Measurements from ENCODE around the gene BAD. TPM values are rescaled to one million over a fixed set of nuclear protein-coding genes. Genes with fewer than 3 reads are reported as not detected.

The BAD gene
- total and polyA plus RNA-seq, 10 of the 15 experiments (the other 5 are each of a cell fraction or from before 2014, with no cell fraction given), result 1.5 to 67.2 (median 39.6) TPM

DNA sequence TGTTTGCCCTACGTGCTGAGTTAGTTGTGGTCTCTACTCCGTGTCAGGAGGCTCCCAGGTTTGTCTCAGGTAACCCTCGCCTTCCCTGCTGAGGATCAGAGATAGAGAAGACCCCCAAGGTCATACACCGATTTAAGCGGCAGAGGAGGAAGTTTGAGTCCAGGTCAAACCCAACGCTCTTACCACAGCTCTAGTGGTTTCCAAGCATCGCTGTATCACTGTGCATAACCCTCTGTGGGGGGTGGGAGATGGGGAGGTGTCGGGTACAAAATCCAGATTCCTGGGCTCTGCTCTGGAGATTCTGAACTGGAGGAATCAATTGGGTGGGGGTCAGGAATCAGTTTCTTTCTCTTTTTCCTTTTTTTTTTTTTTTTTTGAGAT, 53.5 kb downstream of the BAD start:
- peak overlapping the region; percentile 86 for H3K27ac ChIP-seq (ENCODE audit: control insufficient read depth, insufficient read depth)
- no peaks in the 10 kb centered on the region for H3K36me3 ChIP-seq (ENCODE audit: control insufficient read depth in 2 of 2, insufficient read depth in 2 of 2, low read length in 1 of 2)
- H3K4me3 ChIP-seq, result peak overlapping the region; percentile 95
- TF ChIP-seq CREM (IDR thresholded peaks at IDR 0.05; ENCODE audit: low read depth) (no peak), MEF2A (IDR thresholded peaks at IDR 0.05; ENCODE audit: insufficient read depth, low read depth, low read length) (no peak), IKZF2 (IDR thresholded peaks at IDR 0.05) (no peak), RAD21 (IDR thresholded peaks at IDR 0.05; ENCODE audit: insufficient read depth, low read depth, low read length) (no peak), ESRRA (IDR thresholded peaks at IDR 0.05; ENCODE audit: low read length) (no peak), RUNX3 (IDR thresholded peaks at IDR 0.05; ENCODE audit: low read length) (peak; percentile 56)
- TF ChIP-seq, protein P1, sequence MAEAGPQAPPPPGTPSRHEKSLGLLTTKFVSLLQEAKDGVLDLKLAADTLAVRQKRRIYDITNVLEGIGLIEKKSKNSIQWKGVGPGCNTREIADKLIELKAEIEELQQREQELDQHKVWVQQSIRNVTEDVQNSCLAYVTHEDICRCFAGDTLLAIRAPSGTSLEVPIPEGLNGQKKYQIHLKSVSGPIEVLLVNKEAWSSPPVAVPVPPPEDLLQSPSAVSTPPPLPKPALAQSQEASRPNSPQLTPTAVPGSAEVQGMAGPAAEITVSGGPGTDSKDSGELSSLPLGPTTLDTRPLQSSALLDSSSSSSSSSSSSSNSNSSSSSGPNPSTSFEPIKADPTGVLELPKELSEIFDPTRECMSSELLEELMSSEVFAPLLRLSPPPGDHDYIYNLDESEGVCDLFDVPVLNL (IDR thresholded peaks at IDR 0.05; ENCODE audit: low read depth, low read length), result no peak
- no TSS peak for BruUV-seq (replicated peaks)
- DNase-seq (ENCODE audit: low read depth, low spot score) (no peak), FAIRE-seq (no peak), ATAC-seq (no peak)
- SMC1A ChIA-PET (ENCODE audit: uncharacterized antibody, unreplicated experiment), result no interaction called here
- H4K20me1 ChIP-seq (ENCODE audit: control insufficient read depth, insufficient read depth), result no peaks in the 10 kb centered on the region
- intact Hi-C loops (cut with micrococcal nuclease; ENCODE audit: unreplicated experiment) (no loop called here), in situ Hi-C loops (cut with MboI) (loop anchor here (25.0 kb wide), 1 partner anchor 1631 kb away; the partner anchor contains the start of genes CFL1, EFEMP2 and MUS81)
- H3K4me1 ChIP-seq (ENCODE audit: control insufficient read depth, insufficient read depth, low read length), result peaks cover 40% of the 10 kb centered on the region
- no peaks in the 10 kb centered on the region for H3K9me3 ChIP-seq (replicated peaks; ENCODE audit: control insufficient read depth, insufficient read depth, low read length)
- peak overlapping the region; percentile 98 for H3K4me2 ChIP-seq (ENCODE audit: control insufficient read depth, insufficient read depth)
- CTCF ChIA-PET, result interaction anchor here (1.2 kb wide), 1 partner anchor 24 kb away, joined by 8 read pairs; the partner anchor contains the start of gene FERMT3
- RAD21 ChIA-PET (ENCODE audit: unreplicated experiment), result no interaction called here
- 0% methylated on average over 8 of the region's 8 CpGs for WGBS (ENCODE audit: insufficient coverage, insufficient replicate concordance, low lambda C conversion rate, missing lambda C conversion rate)
- H2AFZ ChIP-seq (ENCODE audit: control insufficient read depth, low read depth, low read length), result peak overlapping the region; percentile 94
- H3K79me2 ChIP-seq (ENCODE audit: control insufficient read depth, insufficient read depth, low read length), result peaks cover 35% of the 10 kb centered on the region
- H3K9ac ChIP-seq (ENCODE audit: control insufficient read depth, insufficient read depth, low read length), result peak overlapping the region; percentile 79
- no peaks in the 10 kb centered on the region for H3K27me3 ChIP-seq (replicated peaks in 1 of 2; ENCODE audit: control insufficient read depth in 2 of 2, insufficient read depth in 2 of 2, low read length in 1 of 2)
- POLR2A ChIA-PET, result interaction anchor here (0.6 to 9.7 kb wide), 6 partner anchors 13 to 255 kb away, joined by 4 to 77 read pairs (median 9); partner anchors contain the start of genes FERMT3, FKBP2 and PPP1R14B
